AG04449 (cell line): ENCODE measurements around the gene STK32C.

Experiments
- CTCF ChIA-PET: fragments of 350-600 bp; formaldehyde crosslinking; extraction: SDS; loops from one replicate; lab custom pipeline; 2021; ENCODE audit warnings: antibody characterized with exemption; lab: Yijun Ruan, JAX
- POLR2A ChIA-PET: fragments of 400-600, 350-600 bp; formaldehyde crosslinking; extraction: SDS; loops from one replicate; lab custom pipeline; 2020; ENCODE audit warnings: antibody characterized with exemption, inconsistent platforms; lab: Yijun Ruan, JAX
- DNase-seq: peaks from one replicate; pipeline ENCODE4 v3.0.0-alpha.2; 2010; ENCODE audit warnings: low read depth, low spot score
- H3K4me3 ChIP-seq: 2 replicates; pipeline ENCODE4 v1.5.1; 2011; ENCODE audit warnings: low read depth, mild to moderate bottlenecking, control low read depth, low read length
- TF ChIP-seq, protein P1 (sequence below): IDR thresholded peaks from one replicate; pipeline ENCODE4 v1.5.1; 2011; ENCODE audit warnings: mild to moderate bottlenecking, moderate library complexity, low read length, control low read depth, inconsistent platforms; ENCODE audit not compliant: insufficient read depth; ENCODE audit errors: missing control alignments

Gene STK32C

GRCh38 chr10:132263866-132264265 lies 43.9 kb downstream of the STK32C start:
- ChIA-PET POLR2A (no interaction called here), CTCF (interaction anchor here (0.6 kb wide), 1 partner anchor 9 kb away, joined by 3 read pairs; no protein-coding TSS in a partner anchor)
- TF ChIP-seq, protein P1, sequence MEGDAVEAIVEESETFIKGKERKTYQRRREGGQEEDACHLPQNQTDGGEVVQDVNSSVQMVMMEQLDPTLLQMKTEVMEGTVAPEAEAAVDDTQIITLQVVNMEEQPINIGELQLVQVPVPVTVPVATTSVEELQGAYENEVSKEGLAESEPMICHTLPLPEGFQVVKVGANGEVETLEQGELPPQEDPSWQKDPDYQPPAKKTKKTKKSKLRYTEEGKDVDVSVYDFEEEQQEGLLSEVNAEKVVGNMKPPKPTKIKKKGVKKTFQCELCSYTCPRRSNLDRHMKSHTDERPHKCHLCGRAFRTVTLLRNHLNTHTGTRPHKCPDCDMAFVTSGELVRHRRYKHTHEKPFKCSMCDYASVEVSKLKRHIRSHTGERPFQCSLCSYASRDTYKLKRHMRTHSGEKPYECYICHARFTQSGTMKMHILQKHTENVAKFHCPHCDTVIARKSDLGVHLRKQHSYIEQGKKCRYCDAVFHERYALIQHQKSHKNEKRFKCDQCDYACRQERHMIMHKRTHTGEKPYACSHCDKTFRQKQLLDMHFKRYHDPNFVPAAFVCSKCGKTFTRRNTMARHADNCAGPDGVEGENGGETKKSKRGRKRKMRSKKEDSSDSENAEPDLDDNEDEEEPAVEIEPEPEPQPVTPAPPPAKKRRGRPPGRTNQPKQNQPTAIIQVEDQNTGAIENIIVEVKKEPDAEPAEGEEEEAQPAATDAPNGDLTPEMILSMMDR: no peak
- H3K4me3 ChIP-seq: no peak overlapping the region
- no peak for DNase-seq

GRCh38 chr10:132259702-132260482 lies 47.9 kb downstream of the STK32C start:
- H3K4me3 ChIP-seq: no peak overlapping the region
- POLR2A ChIA-PET: no interaction called here
- TF ChIP-seq, protein P1: no peak
- CTCF ChIA-PET: no interaction called here
- no peak for DNase-seq

DNA sequence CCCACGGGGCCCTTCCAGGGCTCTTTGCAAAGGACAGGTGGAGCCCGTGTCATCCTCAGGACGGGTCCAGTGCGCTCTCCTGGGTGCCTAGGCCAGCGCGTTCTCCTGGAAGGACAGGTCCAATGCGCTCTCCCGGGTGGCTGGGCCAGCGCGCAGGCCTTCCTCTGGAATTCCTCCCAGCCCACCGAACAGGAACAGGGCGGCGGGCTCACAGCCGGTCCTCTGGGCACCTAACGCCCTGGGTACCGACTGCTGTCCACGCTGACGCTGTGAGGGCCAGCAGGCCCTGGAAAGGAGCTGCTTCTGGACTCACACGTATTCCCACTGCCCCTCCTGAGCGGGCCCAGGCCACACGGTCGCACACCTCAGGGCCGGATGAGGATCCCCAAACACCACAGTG lies 49.3 kb downstream of the STK32C start:
- H3K4me3 ChIP-seq: no peak overlapping the region
- POLR2A ChIA-PET: no interaction called here
- no peak for DNase-seq
- TF ChIP-seq, protein P1: no peak
- CTCF ChIA-PET: no interaction called here

DNA sequence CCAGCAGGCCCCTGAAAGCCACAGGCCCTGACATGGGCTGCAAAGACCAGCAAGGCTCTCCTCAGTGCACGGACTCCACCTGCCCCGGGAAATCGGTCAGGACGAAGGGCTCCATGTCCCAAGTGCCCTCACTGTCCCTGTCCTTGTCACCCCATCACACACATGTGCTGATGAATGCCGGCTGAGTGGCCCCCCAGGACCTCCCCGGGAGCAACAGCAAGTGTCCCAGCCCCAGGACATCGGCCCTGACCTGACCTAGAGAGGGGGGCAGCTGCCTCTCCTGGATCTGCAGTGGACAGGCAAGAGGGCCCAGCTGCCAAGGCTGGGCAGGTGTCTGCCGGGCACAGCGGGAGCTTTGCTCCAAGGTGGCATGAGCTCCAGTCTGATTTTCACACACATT lies 49.8 kb downstream of the STK32C start:
- no peak overlapping the region for H3K4me3 ChIP-seq
- POLR2A ChIA-PET: no interaction called here
- TF ChIP-seq, protein P1: no peak
- no peak for DNase-seq
- CTCF ChIA-PET: no interaction called here

DNA sequence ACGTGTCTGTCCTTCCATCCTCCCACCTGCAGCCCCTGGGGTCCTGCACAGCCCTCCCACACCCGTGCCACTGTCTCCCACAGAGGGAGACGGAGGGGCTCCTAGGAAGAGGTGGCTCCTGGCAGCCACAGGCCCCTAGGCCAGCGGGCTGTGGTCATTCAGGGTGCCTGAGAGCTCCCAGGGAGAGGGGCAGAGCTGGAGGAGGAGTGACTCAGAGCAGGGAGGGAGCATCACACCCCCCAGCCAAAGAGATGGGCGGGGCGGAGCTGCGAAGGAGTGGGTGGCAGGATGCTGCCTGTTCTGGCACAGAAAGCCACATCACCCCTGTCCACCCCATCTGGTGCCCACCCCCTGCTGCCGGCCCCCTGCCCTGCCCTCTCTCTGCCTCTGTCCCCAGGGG lies 50.5 kb downstream of the STK32C start:
- H3K4me3 ChIP-seq: no peak overlapping the region
- CTCF ChIA-PET: no interaction called here
- TF ChIP-seq, protein P1: no peak
- DNase-seq: no peak
- POLR2A ChIA-PET: no interaction called here

DNA sequence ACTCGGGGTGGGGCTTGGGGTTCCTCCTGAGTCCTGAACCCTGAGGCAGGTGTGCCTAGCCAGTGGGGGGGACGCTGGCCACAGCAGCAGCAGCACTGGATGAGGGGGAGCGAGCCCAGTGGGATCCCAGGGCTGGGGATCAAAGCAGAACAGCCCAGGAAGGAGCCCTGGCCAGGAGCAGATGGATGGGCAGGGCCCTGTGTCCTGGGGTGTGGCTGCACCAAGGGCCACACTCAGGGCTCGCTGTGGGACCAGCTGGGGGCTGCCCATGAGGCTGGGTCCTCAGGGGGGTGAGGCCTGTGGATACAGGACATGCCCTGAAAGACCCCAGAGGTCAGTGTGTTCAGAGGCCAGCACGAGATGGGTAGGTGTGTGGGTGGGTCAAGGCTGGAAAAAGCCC lies 50.9 kb downstream of the STK32C start:
- ChIA-PET CTCF (no interaction called here), POLR2A (no interaction called here)
- no peak overlapping the region for H3K4me3 ChIP-seq
- TF ChIP-seq, protein P1: no peak
- DNase-seq: no peak
